Measurements from ENCODE around the gene COA6.
"Not testable (repeated sequence)": the region's sequence is repeated elsewhere in the genome, so short reads cannot be mapped to it uniquely, and the experiment has no call there.

COA6 gene

DNA sequence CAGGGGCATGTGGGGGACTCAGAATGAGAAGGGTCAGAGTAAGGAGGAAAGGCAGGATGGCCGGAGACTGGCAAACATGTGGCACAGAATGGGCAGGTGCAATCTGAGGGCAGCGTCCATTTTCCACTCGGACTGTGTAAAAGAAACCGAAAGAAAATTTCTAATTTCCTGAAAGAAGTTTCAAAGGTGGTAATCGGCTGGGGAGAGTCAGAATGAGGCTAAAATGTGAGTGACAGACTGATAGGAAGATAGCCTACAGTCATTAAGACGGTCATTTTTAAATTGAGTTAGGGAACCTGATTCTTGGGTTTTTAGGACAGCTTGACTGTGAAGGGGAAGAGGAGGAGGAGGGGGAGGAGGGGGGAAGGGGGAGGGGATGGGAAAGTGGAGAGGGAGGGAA, 23.6 kb downstream of the COA6 start:
- no peak overlapping the region for H3K27ac ChIP-seq (ENCODE audit: low read depth, low read length)
- peaks cover 13% of the 10 kb centered on the region for H3K36me3 ChIP-seq (ENCODE audit: low read length)

DNA sequence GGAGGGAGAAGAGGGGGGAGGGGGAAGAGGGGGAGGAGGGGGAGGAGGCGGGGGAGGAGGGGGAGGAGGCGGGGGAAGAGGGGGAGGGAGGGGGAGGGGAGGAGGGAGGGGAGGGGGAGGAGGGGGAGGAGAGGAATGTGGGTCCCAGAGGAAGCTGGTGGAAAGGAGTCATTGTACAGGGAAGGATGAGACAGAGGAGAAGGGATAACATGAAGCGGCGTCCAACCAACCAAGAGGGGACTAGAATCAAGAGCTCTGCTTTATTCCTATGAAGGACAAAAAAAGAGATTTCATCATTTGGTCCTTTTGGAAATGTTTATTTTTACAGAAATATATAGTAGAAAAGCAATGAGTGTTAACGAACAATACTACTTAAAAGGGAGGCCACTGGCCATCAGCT, 24.5 kb downstream of the COA6 start:
- Histone ChIP-seq H3K4me2 (ENCODE audit: low read depth, low read length, poor library complexity, severe bottlenecking) (no peak overlapping the region), H3K4me3 (ENCODE audit: insufficient read depth, low read length, poor library complexity, severe bottlenecking) (no peak overlapping the region), H3F3A (ENCODE audit: insufficient read depth) (peaks cover 19% of the 10 kb centered on the region), H3K36me3 (ENCODE audit: low read length) (peaks cover 13% of the 10 kb centered on the region), H3K9me3 (ENCODE audit: insufficient read depth, low read length) (no peaks in the 10 kb centered on the region), H3K27me3 (ENCODE audit: low read length) (no peaks in the 10 kb centered on the region), H4K20me1 (ENCODE audit: low read depth, low read length) (no peaks in the 10 kb centered on the region), H3K27ac (ENCODE audit: low read depth, low read length) (no peak overlapping the region), H3K9ac (ENCODE audit: low read length) (no peak overlapping the region), H3K9me2 (replicated peaks; ENCODE audit: insufficient read depth, low read length) (no peaks in the 10 kb centered on the region), H3K79me2 (ENCODE audit: insufficient read depth, low read length) (no peaks in the 10 kb centered on the region), H2AFZ (ENCODE audit: low read depth, low read length, severe bottlenecking) (no peak overlapping the region)
- TF ChIP-seq, protein P1, sequence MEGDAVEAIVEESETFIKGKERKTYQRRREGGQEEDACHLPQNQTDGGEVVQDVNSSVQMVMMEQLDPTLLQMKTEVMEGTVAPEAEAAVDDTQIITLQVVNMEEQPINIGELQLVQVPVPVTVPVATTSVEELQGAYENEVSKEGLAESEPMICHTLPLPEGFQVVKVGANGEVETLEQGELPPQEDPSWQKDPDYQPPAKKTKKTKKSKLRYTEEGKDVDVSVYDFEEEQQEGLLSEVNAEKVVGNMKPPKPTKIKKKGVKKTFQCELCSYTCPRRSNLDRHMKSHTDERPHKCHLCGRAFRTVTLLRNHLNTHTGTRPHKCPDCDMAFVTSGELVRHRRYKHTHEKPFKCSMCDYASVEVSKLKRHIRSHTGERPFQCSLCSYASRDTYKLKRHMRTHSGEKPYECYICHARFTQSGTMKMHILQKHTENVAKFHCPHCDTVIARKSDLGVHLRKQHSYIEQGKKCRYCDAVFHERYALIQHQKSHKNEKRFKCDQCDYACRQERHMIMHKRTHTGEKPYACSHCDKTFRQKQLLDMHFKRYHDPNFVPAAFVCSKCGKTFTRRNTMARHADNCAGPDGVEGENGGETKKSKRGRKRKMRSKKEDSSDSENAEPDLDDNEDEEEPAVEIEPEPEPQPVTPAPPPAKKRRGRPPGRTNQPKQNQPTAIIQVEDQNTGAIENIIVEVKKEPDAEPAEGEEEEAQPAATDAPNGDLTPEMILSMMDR (IDR thresholded peaks at IDR 0.05; ENCODE audit: insufficient read depth, low read length, poor library complexity, severe bottlenecking), result no peak
- no peak for TF ChIP-seq EZH2phosphoT487 (conservative IDR thresholded peaks at IDR 0.05; ENCODE audit: low read length)

More for the DNA sequence above, 23.6 kb downstream of the COA6 start:
- H3F3A ChIP-seq (ENCODE audit: insufficient read depth), result peaks cover 19% of the 10 kb centered on the region
- H3K9me2 ChIP-seq (replicated peaks; ENCODE audit: insufficient read depth, low read length), result no peaks in the 10 kb centered on the region
- H4K20me1 ChIP-seq (ENCODE audit: low read depth, low read length), result no peaks in the 10 kb centered on the region
- H3K9me3 ChIP-seq (ENCODE audit: insufficient read depth, low read length), result no peaks in the 10 kb centered on the region
- no peaks in the 10 kb centered on the region for H3K27me3 ChIP-seq (ENCODE audit: low read length)
- H3K79me2 ChIP-seq (ENCODE audit: insufficient read depth, low read length), result no peaks in the 10 kb centered on the region
- no peak overlapping the region for H3K9ac ChIP-seq (ENCODE audit: low read length)
- no peak overlapping the region for H3K4me2 ChIP-seq (ENCODE audit: low read depth, low read length, poor library complexity, severe bottlenecking)
- TF ChIP-seq, protein P1 (IDR thresholded peaks at IDR 0.05; ENCODE audit: insufficient read depth, low read length, poor library complexity, severe bottlenecking), result no peak
- no peak for TF ChIP-seq EZH2phosphoT487 (conservative IDR thresholded peaks at IDR 0.05; ENCODE audit: low read length)
- H2AFZ ChIP-seq (ENCODE audit: low read depth, low read length, severe bottlenecking), result no peak overlapping the region
- H3K4me3 ChIP-seq (ENCODE audit: insufficient read depth, low read length, poor library complexity, severe bottlenecking), result no peak overlapping the region

DNA sequence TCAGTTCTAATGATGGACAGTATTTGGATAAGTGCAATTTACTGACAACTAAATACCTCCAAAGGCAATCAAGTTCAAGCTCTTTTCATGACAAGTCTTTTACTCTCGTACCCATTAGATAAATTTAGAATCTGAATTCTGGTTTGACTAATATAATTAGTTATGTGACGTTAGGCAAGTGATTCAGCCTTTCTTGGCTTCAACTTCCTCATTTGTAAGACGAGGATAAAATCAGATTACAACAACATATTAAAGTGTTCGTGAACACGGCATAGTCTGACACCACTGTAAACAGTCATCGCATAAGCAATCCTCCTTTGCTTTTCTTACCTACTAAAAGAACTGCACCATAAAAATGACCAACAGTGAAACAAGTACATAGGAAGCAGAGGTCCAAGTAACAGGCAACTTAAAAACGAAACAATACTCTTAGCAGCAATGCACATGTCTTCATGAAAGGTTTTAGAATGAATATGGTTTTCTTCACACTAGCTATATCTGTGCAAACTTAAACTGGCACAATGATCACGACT, 25.7 kb downstream of the COA6 start:
- no peak overlapping the region for H3K4me3 ChIP-seq (ENCODE audit: insufficient read depth, low read length, poor library complexity, severe bottlenecking)
- H4K20me1 ChIP-seq (ENCODE audit: low read depth, low read length), result no peaks in the 10 kb centered on the region
- H3F3A ChIP-seq (ENCODE audit: insufficient read depth), result peaks cover 19% of the 10 kb centered on the region
- H3K27ac ChIP-seq (ENCODE audit: low read depth, low read length), result peak overlapping the region; percentile 47
- no peaks in the 10 kb centered on the region for H3K9me3 ChIP-seq (ENCODE audit: insufficient read depth, low read length)
- H2AFZ ChIP-seq (ENCODE audit: low read depth, low read length, severe bottlenecking), result peak overlapping the region; percentile 15
- TF ChIP-seq, protein P1 (IDR thresholded peaks at IDR 0.05; ENCODE audit: insufficient read depth, low read length, poor library complexity, severe bottlenecking), result no peak
- TF ChIP-seq EZH2phosphoT487 (conservative IDR thresholded peaks at IDR 0.05; ENCODE audit: low read length), result no peak
- no peaks in the 10 kb centered on the region for H3K9me2 ChIP-seq (replicated peaks; ENCODE audit: insufficient read depth, low read length)
- H3K79me2 ChIP-seq (ENCODE audit: insufficient read depth, low read length), result no peaks in the 10 kb centered on the region
- H3K27me3 ChIP-seq (ENCODE audit: low read length), result no peaks in the 10 kb centered on the region
- H3K36me3 ChIP-seq (ENCODE audit: low read length), result peaks cover 10% of the 10 kb centered on the region
- 0 out of 2 replicates have a peak overlapping the region, but pooled peaks have one; percentile 10 for H3K9ac ChIP-seq (ENCODE audit: low read length)
- peak overlapping the region; percentile 55 for H3K4me2 ChIP-seq (ENCODE audit: low read depth, low read length, poor library complexity, severe bottlenecking)

DNA sequence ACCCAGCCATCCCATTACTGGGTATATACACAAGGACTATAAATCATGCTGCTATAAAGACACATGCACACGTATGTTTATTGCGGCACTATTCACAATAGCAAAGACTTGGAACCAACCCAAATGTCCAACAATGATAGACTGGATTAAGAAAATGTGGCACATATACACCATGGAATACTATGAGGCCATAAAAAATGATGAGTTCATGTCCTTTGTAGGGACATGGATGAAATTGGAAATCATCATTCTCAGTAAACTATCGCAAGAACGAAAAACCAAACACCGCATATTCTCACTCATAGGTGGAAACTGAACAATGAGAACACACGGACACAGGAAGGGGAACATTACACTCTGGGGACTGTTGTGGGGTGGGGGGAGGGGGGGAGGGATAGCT, 26.3 kb downstream of the COA6 start:
- not testable (repeated sequence) for H3K4me2 ChIP-seq (ENCODE audit: low read depth, low read length, poor library complexity, severe bottlenecking); H3K27ac ChIP-seq (ENCODE audit: low read depth, low read length); H3K79me2 ChIP-seq (ENCODE audit: insufficient read depth, low read length); H2AFZ ChIP-seq (ENCODE audit: low read depth, low read length, severe bottlenecking); H3K9me2 ChIP-seq (replicated peaks; ENCODE audit: insufficient read depth, low read length); H3K27me3 ChIP-seq (ENCODE audit: low read length); H3K9me3 ChIP-seq (ENCODE audit: insufficient read depth, low read length); H4K20me1 ChIP-seq (ENCODE audit: low read depth, low read length); H3K9ac ChIP-seq (ENCODE audit: low read length); H3K4me3 ChIP-seq (ENCODE audit: insufficient read depth, low read length, poor library complexity, severe bottlenecking)
- Histone ChIP-seq H3F3A (ENCODE audit: insufficient read depth) (peaks cover 19% of the 10 kb centered on the region), H3K36me3 (ENCODE audit: low read length) (peaks cover 10% of the 10 kb centered on the region)

Data from SU-DHL-6 (cell line).